CD8-positive, alpha-beta memory T cell (primary cell): ENCODE results near the gene CHAC1. TPM values are rescaled to one million over a fixed set of nuclear protein-coding genes. Genes with fewer than 3 reads are reported as not detected.

Experiments used
- CTCF ChIA-PET: fragments of 350-600 bp; sonication (Branson Sonifier 250); formaldehyde crosslinking; loops from one replicate; lab custom pipeline; 2021; ENCODE audit warnings: antibody characterized with exemption; lab: Charles Lee
- POLR2A ChIA-PET: fragments of 350-600 bp; sonication (Branson Sonifier 250); formaldehyde crosslinking; loops from one replicate; lab custom pipeline; 2021; ENCODE audit warnings: antibody characterized with exemption; lab: Charles Lee
- DNase-seq, 5 donors: peaks; one replicate each; pipeline versions ENCODE4 v3.0.0 to v3.0.0-alpha.2; 2020 to 2022; ENCODE audit warnings: mixed read lengths in 1 of 5
- H3K27ac ChIP-seq: one replicate; pipeline ENCODE4 v1.7.0; 2013; ENCODE audit warnings: low read depth, mild to moderate bottlenecking, low read length, moderate library complexity
- H3K27me3 ChIP-seq: 2 replicates; pipeline ENCODE4 v1.7.0; 2013; ENCODE audit warnings: low read length, mild to moderate bottlenecking; ENCODE audit not compliant: insufficient read depth, poor library complexity, severe bottlenecking
- H3K36me3 ChIP-seq: 2 replicates; pipeline ENCODE4 v1.7.0; 2013; ENCODE audit warnings: mild to moderate bottlenecking, low read length, moderate library complexity; ENCODE audit not compliant: insufficient read depth
- H3K4me1 ChIP-seq: 2 replicates; pipeline ENCODE4 v1.7.0; 2013; ENCODE audit warnings: mild to moderate bottlenecking, low read length, moderate library complexity; ENCODE audit not compliant: insufficient read depth
- H3K4me3 ChIP-seq: 2 replicates; pipeline ENCODE4 v1.7.0; 2013; ENCODE audit warnings: mild to moderate bottlenecking, low read length
- H3K9me3 ChIP-seq: 2 replicates; pipeline ENCODE4 v1.7.0; 2013; ENCODE audit warnings: mild to moderate bottlenecking, low read length
- H3K27ac Mint-ChIP-seq, 8 donors: one replicate each; pipeline ENCODE4 v1.8.0; 2020 to 2021; ENCODE audit warnings: mixed read lengths in 8 of 8, mild to moderate bottlenecking in 6 of 8, inconsistent platforms in 3 of 8, moderate library complexity in 3 of 8
- H3K27me3 Mint-ChIP-seq, 2 donors: one replicate each; pipeline ENCODE4 v1.8.0; 2020 to 2021; ENCODE audit warnings: mixed read lengths in 2 of 2, mild to moderate bottlenecking in 1 of 2, moderate library complexity in 1 of 2
- H3K36me3 Mint-ChIP-seq, 3 donors: one replicate each; pipeline ENCODE4 v1.8.0; 2020 to 2021; ENCODE audit warnings: mixed read lengths in 3 of 3, inconsistent platforms in 1 of 3, mild to moderate bottlenecking in 1 of 3
- H3K4me1 Mint-ChIP-seq, 3 donors: one replicate each; pipeline ENCODE4 v1.8.0; 2020 to 2021; ENCODE audit warnings: mixed read lengths in 3 of 3, inconsistent platforms in 1 of 3, mild to moderate bottlenecking in 1 of 3
- H3K4me3 Mint-ChIP-seq, 7 donors: one replicate each; pipeline ENCODE4 v1.8.0; 2020 to 2021; ENCODE audit warnings: mixed read lengths in 7 of 7, mild to moderate bottlenecking in 6 of 7, moderate library complexity in 4 of 7, inconsistent platforms in 2 of 7
- H3K9me3 Mint-ChIP-seq, 5 donors: one replicate each; pipeline ENCODE4 v1.8.0; 2020 to 2022; ENCODE audit warnings: mixed read lengths in 5 of 5, mild to moderate bottlenecking in 3 of 5, moderate library complexity in 2 of 5, inconsistent platforms in 1 of 5
- polyA plus RNA-seq: library from polyadenylated mRNA; unstranded; fragments of 300-500 nt; fragmentation: Illumina TruSeq; gene quantifications from one replicate; pipeline ENCODE4 v1.2.3, GENCODE V29; 2021
- total RNA-seq, 2 experiments: library from RNA; stranded (reverse); gene quantifications; one replicate each; pipeline ENCODE4 v1.2.3, GENCODE V29; 2021

The CHAC1 gene
- total and polyA plus RNA-seq, 3 experiments from 2014 or later, result 15.1 to 16.7 TPM; not detected in 1

- Mint-ChIP-seq H3K4me1 (peaks cover 0 to 2% (median 0%) of the 10 kb centered on the region in 3 donors), H3K4me3 (no peak overlapping the region), H3K9me3 (no peaks in the 10 kb centered on the region), H3K36me3 (peaks cover 0 to 67% (median 33%) of the 10 kb centered on the region in 3 donors), H3K27ac (no peak overlapping the region), H3K27me3 (no peaks in the 10 kb centered on the region)
- Histone ChIP-seq H3K4me1 (no peaks in the 10 kb centered on the region), H3K36me3 (peaks cover 15% of the 10 kb centered on the region), H3K9me3 (no peaks in the 10 kb centered on the region), H3K27ac (no peak overlapping the region), H3K4me3 (no peak overlapping the region), H3K27me3 (no peaks in the 10 kb centered on the region)
- no peak for DNase-seq
- ChIA-PET POLR2A (no interaction called here), CTCF (no interaction called here)
Observed at GRCh38 chr15:40995656-40996055, 42.4 kb downstream of the CHAC1 start.

- Histone ChIP-seq H3K4me3 (no peak overlapping the region), H3K27ac (no peak overlapping the region), H3K36me3 (peaks cover 22% of the 10 kb centered on the region), H3K27me3 (no peaks in the 10 kb centered on the region), H3K9me3 (no peaks in the 10 kb centered on the region), H3K4me1 (no peaks in the 10 kb centered on the region)
- no peak for DNase-seq
- POLR2A ChIA-PET, result no interaction called here
- Mint-ChIP-seq H3K27me3 (no peaks in the 10 kb centered on the region), H3K36me3 (peaks cover 0 to 65% (median 23%) of the 10 kb centered on the region in 3 donors), H3K9me3 (no peaks in the 10 kb centered on the region), H3K4me3 (no peak overlapping the region), H3K27ac (no peak overlapping the region), H3K4me1 (peaks cover 0 to 2% (median 0%) of the 10 kb centered on the region in 3 donors)
- CTCF ChIA-PET, result no interaction called here
Observed at GRCh38 chr15:40999190-40999589, 45.9 kb downstream of the CHAC1 start.

- Mint-ChIP-seq H3K4me1 (peaks cover 0 to under 1% (median 0%) of the 10 kb centered on the region in 3 donors), H3K9me3 (no peaks in the 10 kb centered on the region), H3K27ac (peak overlapping the region in 3 of 8 donors; percentile 10 to 66 (median 29)), H3K27me3 (no peaks in the 10 kb centered on the region), H3K36me3 (peaks cover 0 to 69% (median 17%) of the 10 kb centered on the region in 3 donors), H3K4me3 (no peak overlapping the region)
- ChIA-PET POLR2A (interaction anchor here (0.5 kb wide), 1 partner anchor 218 kb away, joined by 3 read pairs; no protein-coding TSS in a partner anchor), CTCF (no interaction called here)
- Histone ChIP-seq H3K27ac (no peak overlapping the region), H3K27me3 (no peaks in the 10 kb centered on the region), H3K4me1 (no peaks in the 10 kb centered on the region), H3K4me3 (no peak overlapping the region), H3K36me3 (peaks cover 15% of the 10 kb centered on the region), H3K9me3 (no peaks in the 10 kb centered on the region)
- no peak for DNase-seq
Observed at GRCh38 chr15:41001524-41002214, 48.4 kb downstream of the CHAC1 start.

- ChIA-PET POLR2A (no interaction called here), CTCF (no interaction called here)
- peaks cover 0 to 3% (median 0%) of the 10 kb centered on the region in 3 donors for H3K4me1 Mint-ChIP-seq
- no peaks in the 10 kb centered on the region for H3K4me1 ChIP-seq
- H3K9me3 Mint-ChIP-seq, result no peaks in the 10 kb centered on the region
- no peak overlapping the region for H3K4me3 Mint-ChIP-seq
- peaks cover 11% of the 10 kb centered on the region for H3K36me3 ChIP-seq
- H3K36me3 Mint-ChIP-seq, result peaks cover 0 to 69% (median 12%) of the 10 kb centered on the region in 3 donors
- H3K27ac Mint-ChIP-seq, result no peak overlapping the region
- no peaks in the 10 kb centered on the region for H3K27me3 ChIP-seq
- no peaks in the 10 kb centered on the region for H3K9me3 ChIP-seq
- no peak overlapping the region for H3K4me3 ChIP-seq
- no peak for DNase-seq
- no peaks in the 10 kb centered on the region for H3K27me3 Mint-ChIP-seq
- no peak overlapping the region for H3K27ac ChIP-seq
Observed at GRCh38 chr15:41004490-41004889, 51.2 kb downstream of the CHAC1 start.

Other genes with a start within 250 kb of the CHAC1 start
- gene RMDN3, start 198.2 kb upstream of the CHAC1 start, total RNA-seq, result 10 to 100 TPM; 42.4 to 43.3 TPM
- gene RMDN3, start 198.2 kb upstream of the CHAC1 start, polyA plus RNA-seq, result 35.1 TPM
- gene GCHFR, start 189.4 kb upstream of the CHAC1 start, total RNA-seq, result 10 to 100 TPM; 19.5 to 21.5 TPM
- gene GCHFR, start 189.4 kb upstream of the CHAC1 start, polyA plus RNA-seq, result 114 TPM
- under 1 TPM; 0.44 to 0.53 TPM for gene C15orf62, start 183.5 kb upstream of the CHAC1 start, total RNA-seq
- 0.79 TPM for gene C15orf62, start 183.5 kb upstream of the CHAC1 start, polyA plus RNA-seq
- 10 to 100 TPM; 22.5 to 25.5 TPM for gene ZFYVE19, start 146.4 kb upstream of the CHAC1 start, total RNA-seq
- 22.3 TPM for gene ZFYVE19, start 146.4 kb upstream of the CHAC1 start, polyA plus RNA-seq
- gene DNAJC17, start 146.0 kb upstream of the CHAC1 start, total RNA-seq, result 10 to 100 TPM; 46.5 to 47.0 TPM
- 35.3 TPM for gene DNAJC17, start 146.0 kb upstream of the CHAC1 start, polyA plus RNA-seq
- not detected for gene PPP1R14D, start 124.8 kb upstream of the CHAC1 start, total RNA-seq
- not detected for gene PPP1R14D, start 124.8 kb upstream of the CHAC1 start, polyA plus RNA-seq
- 1 to 10 TPM; 6.7 to 7.6 TPM for gene SPINT1, start 109.4 kb upstream of the CHAC1 start, total RNA-seq
- gene SPINT1, start 109.4 kb upstream of the CHAC1 start, polyA plus RNA-seq, result 3.1 TPM
- gene RHOV, start 79.2 kb upstream of the CHAC1 start, total RNA-seq, result under 1 TPM; 0.24 to 0.40 TPM
- gene RHOV, start 79.2 kb upstream of the CHAC1 start, polyA plus RNA-seq, result not detected
- gene VPS18, start 59.0 kb upstream of the CHAC1 start, total RNA-seq, result 10 to 100 TPM; 17.2 to 17.8 TPM
- 23.0 TPM for gene VPS18, start 59.0 kb upstream of the CHAC1 start, polyA plus RNA-seq
- gene DLL4, start 24.1 kb upstream of the CHAC1 start, total RNA-seq, result not detected
- gene DLL4, start 24.1 kb upstream of the CHAC1 start, polyA plus RNA-seq, result not detected
- gene INO80, start 162.8 kb downstream of the CHAC1 start, total RNA-seq, result 10 to 100 TPM; 26.3 to 29.2 TPM
- 7.2 TPM for gene INO80, start 162.8 kb downstream of the CHAC1 start, polyA plus RNA-seq